ENCODE results near the gene DENND5A.

- TF ChIP-seq CTCF (conservative IDR thresholded peaks at IDR 0.05; ENCODE audit: low read length): no peak
- no peak for TF ChIP-seq EZH2phosphoT487 (IDR thresholded peaks at IDR 0.05; ENCODE audit: borderline replicate concordance, low read depth, low read length)
Observed at GRCh38 chr11:9249252-9249651, 15.9 kb downstream of the DENND5A start.
